HepG2 (cell line): ENCODE results near the gene RARG. TPM values are rescaled to one million over a fixed set of nuclear protein-coding genes. Genes with fewer than 3 reads are reported as not detected.

ENCODE experiments used
- BCL6 ChIP-seq: IDR thresholded peaks from 2 replicates; pipeline ENCODE4 v1.6.1; 2016; ENCODE audit warnings: missing genetic modification reagents, missing compliant biosample characterization
- FOSL1 ChIP-seq: sonication (generic); formaldehyde crosslinking; IDR thresholded peaks from 2 replicates; pipeline ENCODE4 v1.9.0; 2021; ENCODE audit warnings: missing genetic modification reagents, borderline replicate concordance
- ONECUT2 ChIP-seq: sonication (generic); formaldehyde crosslinking; IDR thresholded peaks from 2 replicates; pipeline ENCODE4 v1.4.0; 2020; ENCODE audit warnings: missing genetic modification reagents
- PRMT3 ChIP-seq: sonication (generic); formaldehyde crosslinking; IDR thresholded peaks from 2 replicates; pipeline ENCODE4 v1.8.1; 2022; ENCODE audit warnings: low read depth, mild to moderate bottlenecking, moderate library complexity, missing genetic modification reagents, borderline replicate concordance
- RFX3 ChIP-seq: IDR thresholded peaks from 2 replicates; pipeline ENCODE4 v1.6.1; 2016; ENCODE audit warnings: missing biosample characterization, missing genetic modification reagents
- RXRB ChIP-seq: IDR thresholded peaks from 2 replicates; pipeline ENCODE4 v1.6.1; 2016; ENCODE audit warnings: borderline replicate concordance, missing genetic modification reagents, missing compliant biosample characterization
- TERF1 ChIP-seq: sonication (generic); formaldehyde crosslinking; IDR thresholded peaks from 2 replicates; pipeline ENCODE4 v1.8.0; 2022; ENCODE audit warnings: mild to moderate bottlenecking, missing genetic modification reagents, moderate library complexity
- ZNF12 ChIP-seq: sonication (generic); formaldehyde crosslinking; IDR thresholded peaks from 2 replicates; pipeline ENCODE4 v1.5.0; 2020; ENCODE audit warnings: missing genetic modification reagents
- ZNF232 ChIP-seq: sonication (generic); formaldehyde crosslinking; IDR thresholded peaks from 2 replicates; pipeline ENCODE4 v1.4.0; 2020; ENCODE audit warnings: missing genetic modification reagents, borderline replicate concordance
- ZNF556 ChIP-seq: sonication (generic); formaldehyde crosslinking; IDR thresholded peaks from 2 replicates; pipeline ENCODE4 v1.4.0; 2020; ENCODE audit warnings: mild to moderate bottlenecking, missing genetic modification reagents, borderline replicate concordance
- ZNF709 ChIP-seq: sonication (generic); formaldehyde crosslinking; IDR thresholded peaks from 2 replicates; pipeline ENCODE4 v1.5.0; 2020; ENCODE audit warnings: mild to moderate bottlenecking, missing genetic modification reagents
- polyA plus RNA-seq, 8 experiments: library from polyadenylated mRNA; depleted of rRNA in 3 of 8; stranded (reverse) in 7 of 8; unstranded in 1 of 8; fragments of >200 nt; fragmentation: Illumina TruSeq in 4 of 8; extraction: Trizol in 4 of 8; gene quantifications; 2 replicates each; pipeline versions ENCODE4 v1.2.1 to v1.2.3, GENCODE V29; 2011 to 2016; ENCODE audit warnings: low read depth in 4 of 8, missing spikeins in 1 of 8, mixed read lengths in 1 of 8; ENCODE audit not compliant: insufficient read depth in 1 of 8
- total RNA-seq, 5 experiments: library from RNA; depleted of rRNA; stranded (reverse); fragments of >200 nt; fragmentation: Illumina TruSeq; extraction: Trizol; gene quantifications; 2 replicates each; pipeline ENCODE4 v1.2.3, GENCODE V29; 2016; ENCODE audit warnings: low read depth in 1 of 5
- TF ChIP-seq, protein P1 (sequence below): sonication (generic); formaldehyde crosslinking; IDR thresholded peaks from one replicate; pipeline ENCODE4 v1.5.1; 2020; ENCODE audit warnings: mild to moderate bottlenecking, missing genetic modification reagents; ENCODE audit errors: not compliant biosample characterization
- TF ChIP-seq, protein P2 (sequence below): sonication (generic); formaldehyde crosslinking; IDR thresholded peaks from 2 replicates; pipeline ENCODE4 v1.5.1; 2020; ENCODE audit warnings: mild to moderate bottlenecking, missing genetic modification reagents

The RARG gene
- total and polyA plus RNA-seq, 2 of the 13 experiments (the other 11 are each of a cell fraction or from before 2014, with no cell fraction given), result 0.77 to 1.5 TPM

GRCh38 chr12:53221203-53222080 lies 10.6 kb downstream of the RARG start (continued):
- TF ChIP-seq, protein P1, sequence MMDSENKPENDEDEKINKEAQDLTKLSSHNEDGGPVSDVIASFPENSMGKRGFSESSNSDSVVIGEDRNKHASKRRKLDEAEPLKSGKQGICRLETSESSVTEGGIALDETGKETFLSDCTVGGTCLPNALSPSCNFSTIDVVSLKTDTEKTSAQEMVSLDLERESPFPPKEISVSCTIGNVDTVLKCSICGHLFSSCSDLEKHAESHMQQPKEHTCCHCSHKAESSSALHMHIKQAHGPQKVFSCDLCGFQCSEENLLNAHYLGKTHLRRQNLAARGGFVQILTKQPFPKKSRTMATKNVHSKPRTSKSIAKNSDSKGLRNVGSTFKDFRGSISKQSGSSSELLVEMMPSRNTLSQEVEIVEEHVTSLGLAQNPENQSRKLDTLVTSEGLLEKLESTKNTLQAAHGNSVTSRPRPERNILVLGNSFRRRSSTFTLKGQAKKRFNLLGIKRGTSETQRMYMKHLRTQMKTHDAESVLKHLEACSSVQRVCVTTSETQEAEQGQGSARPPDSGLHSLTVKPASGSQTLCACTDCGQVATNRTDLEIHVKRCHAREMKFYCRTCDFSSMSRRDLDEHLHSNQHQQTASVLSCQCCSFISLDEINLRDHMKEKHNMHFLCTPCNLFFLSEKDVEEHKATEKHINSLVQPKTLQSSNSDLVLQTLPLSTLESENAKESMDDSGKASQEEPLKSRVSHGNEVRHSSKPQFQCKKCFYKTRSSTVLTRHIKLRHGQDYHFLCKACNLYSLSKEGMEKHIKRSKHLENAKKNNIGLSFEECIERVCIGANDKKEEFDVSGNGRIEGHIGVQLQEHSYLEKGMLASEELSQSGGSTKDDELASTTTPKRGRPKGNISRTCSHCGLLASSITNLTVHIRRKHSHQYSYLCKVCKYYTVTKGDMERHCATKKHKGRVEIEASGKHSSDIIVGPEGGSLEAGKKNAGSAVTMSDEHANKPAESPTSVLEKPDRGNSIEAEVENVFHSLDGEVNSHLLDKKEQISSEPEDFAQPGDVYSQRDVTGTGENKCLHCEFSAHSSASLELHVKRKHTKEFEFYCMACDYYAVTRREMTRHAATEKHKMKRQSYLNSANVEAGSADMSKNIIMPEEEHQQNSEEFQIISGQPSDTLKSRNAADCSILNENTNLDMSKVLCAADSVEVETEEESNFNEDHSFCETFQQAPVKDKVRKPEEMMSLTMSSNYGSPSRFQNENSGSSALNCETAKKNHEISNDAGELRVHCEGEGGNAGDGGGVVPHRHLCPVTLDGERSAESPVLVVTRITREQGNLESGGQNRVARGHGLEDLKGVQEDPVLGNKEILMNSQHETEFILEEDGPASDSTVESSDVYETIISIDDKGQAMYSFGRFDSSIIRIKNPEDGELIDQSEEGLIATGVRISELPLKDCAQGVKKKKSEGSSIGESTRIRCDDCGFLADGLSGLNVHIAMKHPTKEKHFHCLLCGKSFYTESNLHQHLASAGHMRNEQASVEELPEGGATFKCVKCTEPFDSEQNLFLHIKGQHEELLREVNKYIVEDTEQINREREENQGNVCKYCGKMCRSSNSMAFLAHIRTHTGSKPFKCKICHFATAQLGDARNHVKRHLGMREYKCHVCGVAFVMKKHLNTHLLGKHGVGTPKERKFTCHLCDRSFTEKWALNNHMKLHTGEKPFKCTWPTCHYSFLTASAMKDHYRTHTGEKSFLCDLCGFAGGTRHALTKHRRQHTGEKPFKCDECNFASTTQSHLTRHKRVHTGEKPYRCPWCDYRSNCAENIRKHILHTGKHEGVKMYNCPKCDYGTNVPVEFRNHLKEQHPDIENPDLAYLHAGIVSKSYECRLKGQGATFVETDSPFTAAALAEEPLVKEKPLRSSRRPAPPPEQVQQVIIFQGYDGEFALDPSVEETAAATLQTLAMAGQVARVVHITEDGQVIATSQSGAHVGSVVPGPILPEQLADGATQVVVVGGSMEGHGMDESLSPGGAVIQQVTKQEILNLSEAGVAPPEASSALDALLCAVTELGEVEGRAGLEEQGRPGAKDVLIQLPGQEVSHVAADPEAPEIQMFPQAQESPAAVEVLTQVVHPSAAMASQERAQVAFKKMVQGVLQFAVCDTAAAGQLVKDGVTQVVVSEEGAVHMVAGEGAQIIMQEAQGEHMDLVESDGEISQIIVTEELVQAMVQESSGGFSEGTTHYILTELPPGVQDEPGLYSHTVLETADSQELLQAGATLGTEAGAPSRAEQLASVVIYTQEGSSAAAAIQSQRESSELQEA (CRISPR knock-in tag), result peak; percentile 65
- TF ChIP-seq ZNF12 (CRISPR knock-in tag) (no peak), RXRB (CRISPR knock-in tag) (no peak), BCL6 (CRISPR knock-in tag) (no peak), FOSL1 (CRISPR knock-in tag) (no peak), ONECUT2 (CRISPR knock-in tag) (no peak), ZNF556 (CRISPR knock-in tag) (no peak), ZNF232 (CRISPR knock-in tag) (no peak), PRMT3 (no peak), ZNF709 (CRISPR knock-in tag) (peak; percentile 46; the same call in 1 of the 2 replicates), TERF1 (no peak), RFX3 (CRISPR knock-in tag) (no peak)
- TF ChIP-seq, protein P2, sequence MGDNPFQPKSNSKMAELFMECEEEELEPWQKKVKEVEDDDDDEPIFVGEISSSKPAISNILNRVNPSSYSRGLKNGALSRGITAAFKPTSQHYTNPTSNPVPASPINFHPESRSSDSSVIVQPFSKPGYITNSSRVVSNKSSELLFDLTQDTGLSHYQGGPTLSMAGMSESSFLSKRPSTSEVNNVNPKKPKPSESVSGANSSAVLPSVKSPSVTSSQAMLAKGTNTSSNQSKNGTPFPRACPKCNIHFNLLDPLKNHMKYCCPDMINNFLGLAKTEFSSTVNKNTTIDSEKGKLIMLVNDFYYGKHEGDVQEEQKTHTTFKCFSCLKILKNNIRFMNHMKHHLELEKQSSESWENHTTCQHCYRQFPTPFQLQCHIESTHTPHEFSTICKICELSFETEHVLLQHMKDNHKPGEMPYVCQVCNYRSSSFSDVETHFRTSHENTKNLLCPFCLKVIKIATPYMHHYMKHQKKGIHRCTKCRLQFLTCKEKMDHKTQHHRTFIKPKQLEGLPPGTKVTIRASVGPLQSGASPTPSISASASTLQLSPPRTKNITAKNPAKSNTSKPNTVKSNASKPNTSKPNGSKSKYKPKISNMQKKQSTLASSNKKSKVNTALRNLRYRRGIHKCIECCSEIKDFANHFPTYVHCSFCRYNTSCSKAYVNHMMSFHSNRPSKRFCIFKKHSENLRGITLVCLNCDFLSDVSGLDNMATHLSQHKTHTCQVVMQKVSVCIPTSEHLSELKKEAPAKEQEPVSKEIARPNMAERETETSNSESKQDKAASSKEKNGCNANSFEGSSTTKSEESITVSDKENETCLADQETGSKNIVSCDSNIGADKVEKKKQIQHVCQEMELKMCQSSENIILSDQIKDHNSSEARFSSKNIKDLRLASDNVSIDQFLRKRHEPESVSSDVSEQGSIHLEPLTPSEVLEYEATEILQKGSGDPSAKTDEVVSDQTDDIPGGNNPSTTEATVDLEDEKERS (CRISPR knock-in tag), result no peak
